Measurements from ENCODE around the gene CALHM3. TPM values are rescaled to one million over a fixed set of nuclear protein-coding genes. Genes with fewer than 3 reads are reported as not detected.

CALHM3 gene
- total RNA-seq, 1 experiment from 2014 or later = 0.13 TPM

DNA sequence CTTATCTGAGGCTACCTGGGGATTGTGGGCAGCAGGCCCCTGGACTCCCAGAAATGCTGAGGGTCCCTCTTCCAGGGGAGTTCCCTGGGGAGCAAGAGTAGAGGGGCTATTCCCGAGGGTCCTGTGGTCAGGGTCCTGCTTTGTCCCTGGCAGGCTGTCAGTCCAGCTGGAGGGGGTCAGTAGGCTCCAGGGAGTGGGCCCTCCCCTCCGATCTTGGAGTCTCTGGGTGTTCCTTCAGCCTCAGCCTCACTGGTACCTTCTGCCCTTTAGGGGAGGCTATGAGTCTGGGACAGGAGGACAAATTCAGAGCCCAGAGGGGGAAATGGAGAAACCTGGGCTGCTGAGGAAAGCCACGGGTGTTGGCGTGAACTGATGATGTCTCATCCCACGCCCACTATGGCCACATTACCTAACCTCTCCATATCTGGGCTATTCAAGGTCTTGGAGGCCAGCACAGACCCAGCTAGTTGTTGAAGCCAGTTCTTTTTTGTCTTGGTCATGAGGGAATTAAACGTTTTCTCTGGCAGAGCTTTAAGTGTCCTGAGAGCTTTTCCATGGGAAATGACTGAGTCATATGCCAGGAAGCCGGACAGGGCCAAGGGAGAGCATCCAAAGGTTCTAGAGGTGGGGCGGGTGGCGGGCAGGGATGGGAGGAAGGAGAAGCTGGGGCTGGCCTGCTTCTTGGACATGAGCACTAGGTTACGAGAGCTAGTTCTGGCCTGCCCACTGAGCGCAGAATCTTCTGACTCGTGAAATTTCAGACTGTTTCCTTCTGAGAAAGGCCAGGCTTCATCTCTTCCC, 33.1 kb downstream of the CALHM3 start (continued):
- TF ChIP-seq, protein P1, sequence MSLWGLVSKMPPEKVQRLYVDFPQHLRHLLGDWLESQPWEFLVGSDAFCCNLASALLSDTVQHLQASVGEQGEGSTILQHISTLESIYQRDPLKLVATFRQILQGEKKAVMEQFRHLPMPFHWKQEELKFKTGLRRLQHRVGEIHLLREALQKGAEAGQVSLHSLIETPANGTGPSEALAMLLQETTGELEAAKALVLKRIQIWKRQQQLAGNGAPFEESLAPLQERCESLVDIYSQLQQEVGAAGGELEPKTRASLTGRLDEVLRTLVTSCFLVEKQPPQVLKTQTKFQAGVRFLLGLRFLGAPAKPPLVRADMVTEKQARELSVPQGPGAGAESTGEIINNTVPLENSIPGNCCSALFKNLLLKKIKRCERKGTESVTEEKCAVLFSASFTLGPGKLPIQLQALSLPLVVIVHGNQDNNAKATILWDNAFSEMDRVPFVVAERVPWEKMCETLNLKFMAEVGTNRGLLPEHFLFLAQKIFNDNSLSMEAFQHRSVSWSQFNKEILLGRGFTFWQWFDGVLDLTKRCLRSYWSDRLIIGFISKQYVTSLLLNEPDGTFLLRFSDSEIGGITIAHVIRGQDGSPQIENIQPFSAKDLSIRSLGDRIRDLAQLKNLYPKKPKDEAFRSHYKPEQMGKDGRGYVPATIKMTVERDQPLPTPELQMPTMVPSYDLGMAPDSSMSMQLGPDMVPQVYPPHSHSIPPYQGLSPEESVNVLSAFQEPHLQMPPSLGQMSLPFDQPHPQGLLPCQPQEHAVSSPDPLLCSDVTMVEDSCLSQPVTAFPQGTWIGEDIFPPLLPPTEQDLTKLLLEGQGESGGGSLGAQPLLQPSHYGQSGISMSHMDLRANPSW (CRISPR knock-in tag; conservative IDR thresholded peaks at IDR 0.05; ENCODE audit: low read depth) = no peak
- no peak for TF ChIP-seq ZNF281 (CRISPR knock-in tag; IDR thresholded peaks at IDR 0.05)
- TF ChIP-seq JAZF1 (CRISPR knock-in tag; IDR thresholded peaks at IDR 0.05) = no peak
- TF ChIP-seq PRRX2 (CRISPR knock-in tag; IDR thresholded peaks at IDR 0.05) = no peak
- TF ChIP-seq RORB (CRISPR knock-in tag; IDR thresholded peaks at IDR 0.05) = no peak
- TF ChIP-seq, protein P2, sequence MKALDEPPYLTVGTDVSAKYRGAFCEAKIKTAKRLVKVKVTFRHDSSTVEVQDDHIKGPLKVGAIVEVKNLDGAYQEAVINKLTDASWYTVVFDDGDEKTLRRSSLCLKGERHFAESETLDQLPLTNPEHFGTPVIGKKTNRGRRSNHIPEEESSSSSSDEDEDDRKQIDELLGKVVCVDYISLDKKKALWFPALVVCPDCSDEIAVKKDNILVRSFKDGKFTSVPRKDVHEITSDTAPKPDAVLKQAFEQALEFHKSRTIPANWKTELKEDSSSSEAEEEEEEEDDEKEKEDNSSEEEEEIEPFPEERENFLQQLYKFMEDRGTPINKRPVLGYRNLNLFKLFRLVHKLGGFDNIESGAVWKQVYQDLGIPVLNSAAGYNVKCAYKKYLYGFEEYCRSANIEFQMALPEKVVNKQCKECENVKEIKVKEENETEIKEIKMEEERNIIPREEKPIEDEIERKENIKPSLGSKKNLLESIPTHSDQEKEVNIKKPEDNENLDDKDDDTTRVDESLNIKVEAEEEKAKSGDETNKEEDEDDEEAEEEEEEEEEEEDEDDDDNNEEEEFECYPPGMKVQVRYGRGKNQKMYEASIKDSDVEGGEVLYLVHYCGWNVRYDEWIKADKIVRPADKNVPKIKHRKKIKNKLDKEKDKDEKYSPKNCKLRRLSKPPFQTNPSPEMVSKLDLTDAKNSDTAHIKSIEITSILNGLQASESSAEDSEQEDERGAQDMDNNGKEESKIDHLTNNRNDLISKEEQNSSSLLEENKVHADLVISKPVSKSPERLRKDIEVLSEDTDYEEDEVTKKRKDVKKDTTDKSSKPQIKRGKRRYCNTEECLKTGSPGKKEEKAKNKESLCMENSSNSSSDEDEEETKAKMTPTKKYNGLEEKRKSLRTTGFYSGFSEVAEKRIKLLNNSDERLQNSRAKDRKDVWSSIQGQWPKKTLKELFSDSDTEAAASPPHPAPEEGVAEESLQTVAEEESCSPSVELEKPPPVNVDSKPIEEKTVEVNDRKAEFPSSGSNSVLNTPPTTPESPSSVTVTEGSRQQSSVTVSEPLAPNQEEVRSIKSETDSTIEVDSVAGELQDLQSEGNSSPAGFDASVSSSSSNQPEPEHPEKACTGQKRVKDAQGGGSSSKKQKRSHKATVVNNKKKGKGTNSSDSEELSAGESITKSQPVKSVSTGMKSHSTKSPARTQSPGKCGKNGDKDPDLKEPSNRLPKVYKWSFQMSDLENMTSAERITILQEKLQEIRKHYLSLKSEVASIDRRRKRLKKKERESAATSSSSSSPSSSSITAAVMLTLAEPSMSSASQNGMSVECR (CRISPR knock-in tag; IDR thresholded peaks at IDR 0.05; ENCODE audit: borderline replicate concordance) = no peak
- TF ChIP-seq GRHL2 (CRISPR knock-in tag; IDR thresholded peaks at IDR 0.05; ENCODE audit: insufficient replicate concordance, severe bottlenecking) = no peak
- no peak for TF ChIP-seq SMAD3 (CRISPR knock-in tag; IDR thresholded peaks at IDR 0.05; ENCODE audit: borderline replicate concordance)
- TF ChIP-seq ZNF263 (CRISPR knock-in tag; IDR thresholded peaks at IDR 0.05; ENCODE audit: low read depth) = no peak
- no peak for TF ChIP-seq ZNF423 (CRISPR knock-in tag; IDR thresholded peaks at IDR 0.05)
- TF ChIP-seq OVOL2 (CRISPR knock-in tag; IDR thresholded peaks at IDR 0.05; ENCODE audit: borderline replicate concordance) = no peak
- TF ChIP-seq NR3C1 (CRISPR knock-in tag; conservative IDR thresholded peaks at IDR 0.05; ENCODE audit: low read depth) = no peak

GRCh38 chr10:103445366-103445765, 33.7 kb downstream of the CALHM3 start:
- Mint-ChIP-seq H3K36me3 (peaks cover 57% of the 10 kb centered on the region), H3K4me3 (no peak overlapping the region)
- CTCF ChIA-PET = no interaction called here

More at GRCh38 chr10:103445366-103445765, 33.7 kb downstream of the CALHM3 start:
- Mint-ChIP-seq H3K27me3 (ENCODE audit: low read depth) (no peaks in the 10 kb centered on the region), H3K27ac (no peak overlapping the region), H3K9me3 (no peaks in the 10 kb centered on the region), H3K4me1 (no peaks in the 10 kb centered on the region)
- ATAC-seq (no peak), DNase-seq (ENCODE audit: low spot score) (no peak)
- POLR2A ChIA-PET = no interaction called here
- TF ChIP-seq ATF1 (CRISPR knock-in tag; IDR thresholded peaks at IDR 0.05) = no peak
- TF ChIP-seq, protein P3, sequence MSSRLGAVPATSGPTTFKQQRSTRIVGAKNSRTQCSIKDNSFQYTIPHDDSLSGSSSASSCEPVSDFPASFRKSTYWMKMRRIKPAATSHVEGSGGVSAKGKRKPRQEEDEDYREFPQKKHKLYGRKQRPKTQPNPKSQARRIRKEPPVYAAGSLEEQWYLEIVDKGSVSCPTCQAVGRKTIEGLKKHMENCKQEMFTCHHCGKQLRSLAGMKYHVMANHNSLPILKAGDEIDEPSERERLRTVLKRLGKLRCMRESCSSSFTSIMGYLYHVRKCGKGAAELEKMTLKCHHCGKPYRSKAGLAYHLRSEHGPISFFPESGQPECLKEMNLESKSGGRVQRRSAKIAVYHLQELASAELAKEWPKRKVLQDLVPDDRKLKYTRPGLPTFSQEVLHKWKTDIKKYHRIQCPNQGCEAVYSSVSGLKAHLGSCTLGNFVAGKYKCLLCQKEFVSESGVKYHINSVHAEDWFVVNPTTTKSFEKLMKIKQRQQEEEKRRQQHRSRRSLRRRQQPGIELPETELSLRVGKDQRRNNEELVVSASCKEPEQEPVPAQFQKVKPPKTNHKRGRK (CRISPR knock-in tag; IDR thresholded peaks at IDR 0.05; ENCODE audit: borderline replicate concordance) = no peak
- TF ChIP-seq E2F1 (CRISPR knock-in tag; IDR thresholded peaks at IDR 0.05) = no peak
- no peak for TF ChIP-seq ZNF219 (CRISPR knock-in tag; IDR thresholded peaks at IDR 0.05; ENCODE audit: borderline replicate concordance)

Data from WTC11 (cell line).